ENCODE measurements around the gene CPEB4. TPM values are rescaled to one million over a fixed set of nuclear protein-coding genes. Genes with fewer than 3 reads are reported as not detected.

The CPEB4 gene
- total RNA-seq, 4 donors from 2014 or later: 97.8 to 109 (median 102) TPM

- no peaks in the 10 kb centered on the region for H3K27me3 ChIP-seq
- no peak for ATAC-seq
- H3K36me3 ChIP-seq: no peaks in the 10 kb centered on the region
- intact Hi-C loops (cut with DNase I; ENCODE audit: low total_unique reads): loop anchor here (5.0 kb wide), 1 partner anchor 215 kb away; no protein-coding TSS in a partner anchor
- peak overlapping the region; percentile 2 to 30 (median 8) for H3K27ac ChIP-seq
- no peak overlapping the region for H3K4me3 ChIP-seq
- in situ Hi-C loops (cut with MboI; ENCODE audit: low sequenced_read_pairs in 4 of 4): loop anchor here (5.0 to 25.0 kb wide), 5 partner anchors 72 to 212 kb away; no protein-coding TSS in a partner anchor
- H3K9me3 ChIP-seq: no peaks in the 10 kb centered on the region
- TF ChIP-seq, protein P1, sequence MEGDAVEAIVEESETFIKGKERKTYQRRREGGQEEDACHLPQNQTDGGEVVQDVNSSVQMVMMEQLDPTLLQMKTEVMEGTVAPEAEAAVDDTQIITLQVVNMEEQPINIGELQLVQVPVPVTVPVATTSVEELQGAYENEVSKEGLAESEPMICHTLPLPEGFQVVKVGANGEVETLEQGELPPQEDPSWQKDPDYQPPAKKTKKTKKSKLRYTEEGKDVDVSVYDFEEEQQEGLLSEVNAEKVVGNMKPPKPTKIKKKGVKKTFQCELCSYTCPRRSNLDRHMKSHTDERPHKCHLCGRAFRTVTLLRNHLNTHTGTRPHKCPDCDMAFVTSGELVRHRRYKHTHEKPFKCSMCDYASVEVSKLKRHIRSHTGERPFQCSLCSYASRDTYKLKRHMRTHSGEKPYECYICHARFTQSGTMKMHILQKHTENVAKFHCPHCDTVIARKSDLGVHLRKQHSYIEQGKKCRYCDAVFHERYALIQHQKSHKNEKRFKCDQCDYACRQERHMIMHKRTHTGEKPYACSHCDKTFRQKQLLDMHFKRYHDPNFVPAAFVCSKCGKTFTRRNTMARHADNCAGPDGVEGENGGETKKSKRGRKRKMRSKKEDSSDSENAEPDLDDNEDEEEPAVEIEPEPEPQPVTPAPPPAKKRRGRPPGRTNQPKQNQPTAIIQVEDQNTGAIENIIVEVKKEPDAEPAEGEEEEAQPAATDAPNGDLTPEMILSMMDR (IDR thresholded peaks at IDR 0.05 in 4 of 5, conservative IDR thresholded peaks at IDR 0.05 in 1 of 5): no peak
- TF ChIP-seq POLR2A (IDR thresholded peaks at IDR 0.05): no peak
- DNase-seq: no peak
- peaks cover 21 to 25% of the 10 kb centered on the region in 2 donors for H3K4me1 ChIP-seq
These were observed 79.1 kb downstream of the CPEB4 start for GRCh38 chr5:173967241-173967640.

- no peak overlapping the region for H3K4me3 ChIP-seq
- no peaks in the 10 kb centered on the region for H3K9me3 ChIP-seq
- intact Hi-C loops (cut with DNase I; ENCODE audit: low total_unique reads) (loop anchor here (5.0 kb wide), 1 partner anchor 216 kb away; no protein-coding TSS in a partner anchor), in situ Hi-C loops (cut with MboI; ENCODE audit: low sequenced_read_pairs in 4 of 4) (loop anchor here (5.0 to 25.0 kb wide), 5 partner anchors 73 to 213 kb away; no protein-coding TSS in a partner anchor)
- H3K4me1 ChIP-seq: peaks cover 16 to 17% of the 10 kb centered on the region in 2 donors
- DNase-seq: no peak
- no peaks in the 10 kb centered on the region for H3K27me3 ChIP-seq
- ATAC-seq: no peak
- TF ChIP-seq, protein P1 (IDR thresholded peaks at IDR 0.05 in 4 of 5, conservative IDR thresholded peaks at IDR 0.05 in 1 of 5): no peak
- TF ChIP-seq POLR2A (IDR thresholded peaks at IDR 0.05): no peak
- H3K27ac ChIP-seq: peak overlapping the region in 2 of 4 donors; percentile 59 to 69
- H3K36me3 ChIP-seq: no peaks in the 10 kb centered on the region
These were observed 80.1 kb downstream of the CPEB4 start for GRCh38 chr5:173968154-173968797.

GRCh38 chr5:173969167-173970049 lies 81.3 kb downstream of the CPEB4 start:
- peak in 1 of 2 donors; percentile 81 for DNase-seq
- Histone ChIP-seq H3K27ac (peak overlapping the region; percentile 59 to 70 (median 69)), H3K27me3 (no peaks in the 10 kb centered on the region), H3K36me3 (no peaks in the 10 kb centered on the region), H3K4me1 (peaks cover 8 to 9% of the 10 kb centered on the region in 2 donors), H3K4me3 (no peak overlapping the region), H3K9me3 (no peaks in the 10 kb centered on the region)
- TF ChIP-seq POLR2A (IDR thresholded peaks at IDR 0.05): no peak
- TF ChIP-seq, protein P1 (IDR thresholded peaks at IDR 0.05 in 4 of 5, conservative IDR thresholded peaks at IDR 0.05 in 1 of 5): no peak
- ATAC-seq: peak; percentile 29 to 60
- intact Hi-C loops (cut with DNase I; ENCODE audit: low total_unique reads) (loop anchor here (5.0 to 10.0 kb wide), 5 partner anchors 132 to 645 kb away; partner anchors contain the start of gene STC2), in situ Hi-C loops (cut with MboI; ENCODE audit: low sequenced_read_pairs in 4 of 4) (loop anchor here (5.0 to 25.0 kb wide), 6 partner anchors 75 to 347 kb away; no protein-coding TSS in a partner anchor)

GRCh38 chr5:173970878-173971650 lies 82.9 kb downstream of the CPEB4 start:
- Histone ChIP-seq H3K4me3 (no peak overlapping the region), H3K4me1 (peaks cover 8 to 9% of the 10 kb centered on the region in 2 donors), H3K9me3 (no peaks in the 10 kb centered on the region), H3K36me3 (no peaks in the 10 kb centered on the region), H3K27me3 (no peaks in the 10 kb centered on the region), H3K27ac (peak overlapping the region in 2 of 4 donors; percentile 32 to 77)
- DNase-seq (no peak), ATAC-seq (no peak)
- intact Hi-C loops (cut with DNase I; ENCODE audit: low total_unique reads): loop anchor here (5.0 to 10.0 kb wide), 4 partner anchors 134 to 646 kb away; partner anchors contain the start of gene STC2
- TF ChIP-seq, protein P1 (IDR thresholded peaks at IDR 0.05 in 4 of 5, conservative IDR thresholded peaks at IDR 0.05 in 1 of 5): peak in 1 of 5 experiments; percentile 10
- no peak for TF ChIP-seq POLR2A (IDR thresholded peaks at IDR 0.05)
- in situ Hi-C loops (cut with MboI; ENCODE audit: low sequenced_read_pairs in 4 of 4): loop anchor here in 2 of 4 donors (5.0 to 25.0 kb wide), 2 partner anchors 209 to 349 kb away; no protein-coding TSS in a partner anchor
